Calu3 (cell line): ENCODE results near the gene HYDIN. TPM values are rescaled to one million over a fixed set of nuclear protein-coding genes. Genes with fewer than 3 reads are reported as not detected.

Source experiments
- BruUV-seq: library from RNA; stranded (reverse); fragments of 400-500 nt; replicated peaks from 2 replicates; lab custom pipeline; 2021; lab: Mats Ljungman, UMichigan
- CTCF ChIA-PET: fragments of 300-600 bp; sonication (Branson Sonifier 250); formaldehyde crosslinking; loops from one replicate; lab custom pipeline; 2022; ENCODE audit warnings: antibody characterized with exemption; lab: Charles Lee
- DNase-seq: peaks from one replicate; pipeline ENCODE4 v3.0.0; 2022
- H3K27ac Mint-ChIP-seq: one replicate; pipeline ENCODE4 v1.8.0; 2022; ENCODE audit warnings: mixed read lengths; ENCODE audit not compliant: unreplicated experiment
- H3K27me3 Mint-ChIP-seq: one replicate; pipeline ENCODE4 v1.8.0; 2022; ENCODE audit warnings: mixed read lengths; ENCODE audit not compliant: unreplicated experiment
- H3K36me3 Mint-ChIP-seq: one replicate; pipeline ENCODE4 v1.8.0; 2022; ENCODE audit warnings: mild to moderate bottlenecking, moderate library complexity, mixed read lengths; ENCODE audit not compliant: insufficient read depth, unreplicated experiment
- H3K4me1 Mint-ChIP-seq: one replicate; pipeline ENCODE4 v1.8.0; 2022; ENCODE audit warnings: mild to moderate bottlenecking, low read depth, mixed read lengths; ENCODE audit not compliant: unreplicated experiment
- H3K4me3 Mint-ChIP-seq: one replicate; pipeline ENCODE4 v1.8.0; 2022; ENCODE audit warnings: mild to moderate bottlenecking, low read depth, moderate library complexity, mixed read lengths; ENCODE audit not compliant: unreplicated experiment
- H3K9me3 Mint-ChIP-seq: one replicate; pipeline ENCODE4 v1.8.0; 2022; ENCODE audit warnings: low read depth, mixed read lengths; ENCODE audit not compliant: unreplicated experiment
- intact Hi-C: fragments of 100-400 bp; cut with micrococcal nuclease; formaldehyde crosslinking; loops from one replicate; pipeline ENCODE4 v1.10.0; 2022; ENCODE audit not compliant: unreplicated experiment
- total RNA-seq: library from RNA; stranded (reverse); gene quantifications from 2 replicates; pipeline ENCODE4 v1.2.3, GENCODE V29; 2022
- TF ChIP-seq, protein P1 (sequence below): fragments of 200-600 bp; IDR thresholded peaks from one replicate; pipeline ENCODE4 v1.8.0; 2022; ENCODE audit warnings: antibody characterized with exemption; ENCODE audit not compliant: unreplicated experiment

Gene HYDIN
- total RNA-seq, 1 experiment from 2014 or later, result 2.9 TPM

GRCh38 chr16:71201556-71201955 is 29.0 kb downstream of the HYDIN start:
- Mint-ChIP-seq H3K9me3 (peaks cover 4% of the 10 kb centered on the region), H3K4me3 (no peak overlapping the region), H3K4me1 (no peaks in the 10 kb centered on the region), H3K27me3 (peaks cover 6% of the 10 kb centered on the region), H3K36me3 (no peaks in the 10 kb centered on the region), H3K27ac (no peak overlapping the region)
- CTCF ChIA-PET, result no interaction called here
- TF ChIP-seq, protein P1, sequence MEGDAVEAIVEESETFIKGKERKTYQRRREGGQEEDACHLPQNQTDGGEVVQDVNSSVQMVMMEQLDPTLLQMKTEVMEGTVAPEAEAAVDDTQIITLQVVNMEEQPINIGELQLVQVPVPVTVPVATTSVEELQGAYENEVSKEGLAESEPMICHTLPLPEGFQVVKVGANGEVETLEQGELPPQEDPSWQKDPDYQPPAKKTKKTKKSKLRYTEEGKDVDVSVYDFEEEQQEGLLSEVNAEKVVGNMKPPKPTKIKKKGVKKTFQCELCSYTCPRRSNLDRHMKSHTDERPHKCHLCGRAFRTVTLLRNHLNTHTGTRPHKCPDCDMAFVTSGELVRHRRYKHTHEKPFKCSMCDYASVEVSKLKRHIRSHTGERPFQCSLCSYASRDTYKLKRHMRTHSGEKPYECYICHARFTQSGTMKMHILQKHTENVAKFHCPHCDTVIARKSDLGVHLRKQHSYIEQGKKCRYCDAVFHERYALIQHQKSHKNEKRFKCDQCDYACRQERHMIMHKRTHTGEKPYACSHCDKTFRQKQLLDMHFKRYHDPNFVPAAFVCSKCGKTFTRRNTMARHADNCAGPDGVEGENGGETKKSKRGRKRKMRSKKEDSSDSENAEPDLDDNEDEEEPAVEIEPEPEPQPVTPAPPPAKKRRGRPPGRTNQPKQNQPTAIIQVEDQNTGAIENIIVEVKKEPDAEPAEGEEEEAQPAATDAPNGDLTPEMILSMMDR, result no peak
- intact Hi-C loops, result no loop called here
- BruUV-seq, result no TSS peak
- DNase-seq, result no peak

DNA sequence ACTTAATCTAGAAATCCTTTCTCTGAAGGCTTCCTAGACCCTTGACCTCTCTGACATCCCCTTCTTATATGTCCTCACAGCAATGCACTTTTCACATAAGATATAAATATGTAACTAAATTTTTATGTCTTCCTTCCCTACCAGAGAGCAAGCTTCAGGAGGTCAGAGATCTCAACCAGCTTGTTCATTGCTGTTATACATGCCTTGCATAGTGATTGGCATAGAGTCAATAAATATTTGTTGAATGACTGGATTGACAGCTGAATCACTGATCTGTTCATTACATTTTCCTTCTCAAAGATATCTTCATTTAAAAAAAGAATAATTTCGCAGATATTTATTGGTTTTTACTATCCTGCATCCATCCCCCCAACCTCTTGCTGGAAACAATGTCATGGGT is 29.5 kb downstream of the HYDIN start:
- H3K4me1 Mint-ChIP-seq, result no peaks in the 10 kb centered on the region
- no peak overlapping the region for H3K27ac Mint-ChIP-seq
- H3K36me3 Mint-ChIP-seq, result no peaks in the 10 kb centered on the region
- peaks cover 4% of the 10 kb centered on the region for H3K9me3 Mint-ChIP-seq
- intact Hi-C loops, result no loop called here
- peaks cover under 1% of the 10 kb centered on the region for H3K27me3 Mint-ChIP-seq
- no peak overlapping the region for H3K4me3 Mint-ChIP-seq
- no TSS peak for BruUV-seq
- DNase-seq, result no peak
- CTCF ChIA-PET, result no interaction called here
- TF ChIP-seq, protein P1, result no peak

DNA sequence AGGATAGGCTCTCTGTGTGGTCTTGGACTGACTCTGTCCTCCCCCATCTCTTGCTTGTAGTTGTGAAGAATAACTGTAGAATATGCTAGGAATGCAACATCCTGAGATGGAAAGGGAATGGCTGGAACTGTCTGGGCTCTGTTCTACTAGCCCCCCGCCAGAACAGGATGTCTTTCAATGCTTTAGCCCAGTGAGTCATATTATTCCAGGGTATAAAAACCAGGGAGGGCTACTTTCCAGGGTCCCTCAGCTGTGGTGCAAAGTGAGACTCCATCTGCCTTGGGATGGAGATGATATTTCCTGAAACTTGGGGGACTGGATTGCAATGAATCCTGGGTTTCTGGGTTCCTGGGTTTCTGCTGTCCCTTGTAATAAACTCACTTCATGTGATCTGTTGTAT is 32.1 kb downstream of the HYDIN start:
- Mint-ChIP-seq H3K9me3 (peaks cover 4% of the 10 kb centered on the region), H3K27me3 (no peaks in the 10 kb centered on the region), H3K36me3 (no peaks in the 10 kb centered on the region), H3K4me1 (no peaks in the 10 kb centered on the region), H3K27ac (no peak overlapping the region), H3K4me3 (no peak overlapping the region)
- CTCF ChIA-PET, result interaction anchor here (1.6 kb wide), 1 partner anchor 13 kb away, joined by 3 read pairs; no protein-coding TSS in a partner anchor
- BruUV-seq, result no TSS peak
- DNase-seq, result no peak
- intact Hi-C loops, result no loop called here
- TF ChIP-seq, protein P1, result no peak

- no peaks in the 10 kb centered on the region for H3K27me3 Mint-ChIP-seq
- no peak overlapping the region for H3K4me3 Mint-ChIP-seq
- TF ChIP-seq, protein P1, result no peak
- H3K36me3 Mint-ChIP-seq, result no peaks in the 10 kb centered on the region
- CTCF ChIA-PET, result no interaction called here
- no peaks in the 10 kb centered on the region for H3K4me1 Mint-ChIP-seq
- no peaks in the 10 kb centered on the region for H3K9me3 Mint-ChIP-seq
- intact Hi-C loops, result no loop called here
- no TSS peak for BruUV-seq
- H3K27ac Mint-ChIP-seq, result no peak overlapping the region
- DNase-seq, result no peak
These were observed 38.1 kb downstream of the HYDIN start for GRCh38 chr16:71192387-71192786.
